GM08714 (cell line): Measurements from ENCODE around the gene OSBPL1A.
A peak's percentile ranks its signal among the peaks of the same experiment; 100 is the strongest.

ENCODE experiments used
- H3K4me3 ChIP-seq: fragments of 200-500 bp; sonication (Bioruptor generic); 2 replicates; pipeline ENCODE4 v1.5.1; 2014; ENCODE audit warnings: mild to moderate bottlenecking, low read length, inconsistent platforms
- ZNF274 ChIP-seq: IDR thresholded peaks from 2 replicates; pipeline ENCODE4 v1.6.1; 2012; ENCODE audit warnings: mild to moderate bottlenecking, low read depth, low read length

Gene OSBPL1A

GRCh38 chr18:24414349-24415003 is 16.9 kb upstream of the OSBPL1A start:
- no peak for TF ChIP-seq ZNF274
- H3K4me3 ChIP-seq = no peak overlapping the region

GRCh38 chr18:24413148-24413547 is 15.5 kb upstream of the OSBPL1A start:
- TF ChIP-seq ZNF274 = no peak

GRCh38 chr18:24408496-24408895 is 10.9 kb upstream of the OSBPL1A start:
- H3K4me3 ChIP-seq = no peak overlapping the region

More at GRCh38 chr18:24413148-24413547, 15.5 kb upstream of the OSBPL1A start:
- no peak overlapping the region for H3K4me3 ChIP-seq

GRCh38 chr18:24404591-24404990 is 7.0 kb upstream of the OSBPL1A start:
- no peak for TF ChIP-seq ZNF274
- H3K4me3 ChIP-seq = no peak overlapping the region

More at GRCh38 chr18:24408496-24408895, 10.9 kb upstream of the OSBPL1A start:
- TF ChIP-seq ZNF274 = no peak

- TF ChIP-seq ZNF274 = no peak
- no peak overlapping the region for H3K4me3 ChIP-seq
Observed at GRCh38 chr18:24403076-24403475, 5.5 kb upstream of the OSBPL1A start.

GRCh38 chr18:24402209-24402785 is 4.7 kb upstream of the OSBPL1A start:
- no peak for TF ChIP-seq ZNF274
- H3K4me3 ChIP-seq = no peak overlapping the region

GRCh38 chr18:24400587-24400986 is 3.0 kb upstream of the OSBPL1A start:
- TF ChIP-seq ZNF274 = no peak
- H3K4me3 ChIP-seq = no peak overlapping the region

- no peak for TF ChIP-seq ZNF274
- no peak overlapping the region for H3K4me3 ChIP-seq
Observed at GRCh38 chr18:24398540-24398939, 916 bp upstream of the OSBPL1A start.

GRCh38 chr18:24397131-24397693 is 412 bp downstream of the OSBPL1A start:
- TF ChIP-seq ZNF274 = no peak
- H3K4me3 ChIP-seq = peak overlapping the region; percentile 55

- no peak overlapping the region for H3K4me3 ChIP-seq
- no peak for TF ChIP-seq ZNF274
Observed at GRCh38 chr18:24396082-24396633, 1.5 kb downstream of the OSBPL1A start.

- no peak overlapping the region for H3K4me3 ChIP-seq
- TF ChIP-seq ZNF274 = no peak
Observed at GRCh38 chr18:24395049-24395795, 2.4 kb downstream of the OSBPL1A start.

GRCh38 chr18:24388957-24389356 is 8.7 kb downstream of the OSBPL1A start:
- no peak overlapping the region for H3K4me3 ChIP-seq

GRCh38 chr18:24386681-24387080 is 10.9 kb downstream of the OSBPL1A start:
- no peak for TF ChIP-seq ZNF274
- H3K4me3 ChIP-seq = no peak overlapping the region

More at GRCh38 chr18:24388957-24389356, 8.7 kb downstream of the OSBPL1A start:
- TF ChIP-seq ZNF274 = no peak

GRCh38 chr18:24381126-24381525 is 16.5 kb downstream of the OSBPL1A start:
- no peak overlapping the region for H3K4me3 ChIP-seq
- no peak for TF ChIP-seq ZNF274
